Measurements from ENCODE around the gene BBOX1. TPM values are rescaled to one million over a fixed set of nuclear protein-coding genes. Genes with fewer than 3 reads are reported as not detected.

Gene BBOX1
- total RNA-seq, 1 donor from 2014 or later: not detected

DNA sequence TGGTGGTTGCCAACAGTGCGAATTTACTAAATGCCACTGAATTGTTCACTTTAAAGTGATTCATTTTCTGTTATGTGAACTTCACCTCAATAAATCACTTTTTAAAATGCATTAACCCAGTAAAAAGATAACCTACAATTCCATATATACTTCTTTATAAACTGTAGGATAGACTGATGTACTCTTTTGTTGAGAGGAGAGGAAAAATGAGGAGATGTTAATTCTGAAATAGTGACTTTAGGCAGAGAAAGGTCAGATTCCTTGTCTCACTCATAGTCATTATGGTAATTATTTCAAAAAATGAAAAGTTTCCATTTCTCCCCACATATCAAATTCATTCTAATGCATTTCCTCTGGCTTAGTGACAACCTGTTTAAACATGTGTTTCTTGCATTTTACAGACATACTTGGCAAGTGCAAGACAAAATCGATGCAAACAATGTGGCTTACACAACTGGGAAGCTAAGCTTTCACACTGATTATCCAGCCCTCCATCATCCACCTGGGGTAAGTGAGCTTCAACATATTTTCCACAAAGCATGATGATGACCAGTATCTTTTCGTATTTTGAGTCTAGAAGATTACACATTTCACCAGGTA, 74.5 kb downstream of the BBOX1 start:
- Mint-ChIP-seq H3K4me1 (ENCODE audit: low read depth) (no peaks in the 10 kb centered on the region), H3K9me3 (ENCODE audit: low read depth) (no peaks in the 10 kb centered on the region), H3K4me3 (ENCODE audit: low read depth) (no peak overlapping the region), H3K36me3 (ENCODE audit: insufficient read depth) (peaks cover 2% of the 10 kb centered on the region), H3K27ac (no peak overlapping the region), H3K27me3 (no peaks in the 10 kb centered on the region)
- TF ChIP-seq, protein P1, sequence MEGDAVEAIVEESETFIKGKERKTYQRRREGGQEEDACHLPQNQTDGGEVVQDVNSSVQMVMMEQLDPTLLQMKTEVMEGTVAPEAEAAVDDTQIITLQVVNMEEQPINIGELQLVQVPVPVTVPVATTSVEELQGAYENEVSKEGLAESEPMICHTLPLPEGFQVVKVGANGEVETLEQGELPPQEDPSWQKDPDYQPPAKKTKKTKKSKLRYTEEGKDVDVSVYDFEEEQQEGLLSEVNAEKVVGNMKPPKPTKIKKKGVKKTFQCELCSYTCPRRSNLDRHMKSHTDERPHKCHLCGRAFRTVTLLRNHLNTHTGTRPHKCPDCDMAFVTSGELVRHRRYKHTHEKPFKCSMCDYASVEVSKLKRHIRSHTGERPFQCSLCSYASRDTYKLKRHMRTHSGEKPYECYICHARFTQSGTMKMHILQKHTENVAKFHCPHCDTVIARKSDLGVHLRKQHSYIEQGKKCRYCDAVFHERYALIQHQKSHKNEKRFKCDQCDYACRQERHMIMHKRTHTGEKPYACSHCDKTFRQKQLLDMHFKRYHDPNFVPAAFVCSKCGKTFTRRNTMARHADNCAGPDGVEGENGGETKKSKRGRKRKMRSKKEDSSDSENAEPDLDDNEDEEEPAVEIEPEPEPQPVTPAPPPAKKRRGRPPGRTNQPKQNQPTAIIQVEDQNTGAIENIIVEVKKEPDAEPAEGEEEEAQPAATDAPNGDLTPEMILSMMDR (IDR thresholded peaks at IDR 0.05; ENCODE audit: unreplicated experiment): no peak
- DNase-seq (ENCODE audit: low spot score, unreplicated experiment): no peak

DNA sequence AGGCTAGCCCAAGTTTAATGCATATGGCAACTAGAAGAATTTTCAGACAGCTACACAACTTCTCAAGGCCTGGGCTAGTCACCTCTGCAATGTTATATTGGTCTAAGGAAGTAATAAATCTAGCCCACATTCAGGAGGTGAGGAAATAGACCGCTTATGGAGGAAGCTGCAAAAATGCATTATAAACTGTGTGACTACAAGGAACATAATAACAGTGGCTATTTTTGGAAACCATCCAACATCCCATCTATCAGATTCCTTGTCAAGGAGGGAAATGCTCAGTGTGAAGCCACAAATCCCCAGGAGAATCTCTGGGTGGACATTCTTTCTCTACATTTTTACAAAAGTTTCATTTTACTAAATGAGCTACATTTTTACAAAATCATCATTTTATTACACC, 76.1 kb downstream of the BBOX1 start:
- Mint-ChIP-seq H3K4me3 (ENCODE audit: low read depth) (no peak overlapping the region), H3K36me3 (ENCODE audit: insufficient read depth) (peaks cover 2% of the 10 kb centered on the region), H3K27ac (no peak overlapping the region), H3K4me1 (ENCODE audit: low read depth) (no peaks in the 10 kb centered on the region), H3K9me3 (ENCODE audit: low read depth) (no peaks in the 10 kb centered on the region), H3K27me3 (no peaks in the 10 kb centered on the region)
- no peak for DNase-seq (ENCODE audit: low spot score, unreplicated experiment)
- TF ChIP-seq, protein P1 (IDR thresholded peaks at IDR 0.05; ENCODE audit: unreplicated experiment): no peak

DNA sequence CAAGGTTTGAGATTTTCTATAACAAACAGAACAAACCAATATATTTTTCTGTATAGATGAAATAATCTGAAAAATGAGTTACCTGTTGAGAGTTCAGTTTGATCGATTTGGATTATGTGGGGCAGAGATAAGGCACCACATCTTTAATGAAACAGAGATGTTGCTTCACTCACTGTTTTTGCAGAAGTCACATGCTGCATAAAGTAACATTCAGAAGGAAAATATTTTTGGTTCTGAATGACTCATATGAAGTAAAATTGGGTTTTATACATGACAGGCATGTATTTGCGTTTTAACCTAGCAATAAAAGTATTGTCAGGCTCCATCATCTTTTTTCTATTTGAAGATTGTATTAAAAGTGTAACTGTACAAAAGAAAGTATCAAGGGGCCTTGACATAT, 77.8 kb downstream of the BBOX1 start:
- no peaks in the 10 kb centered on the region for H3K9me3 Mint-ChIP-seq (ENCODE audit: low read depth)
- H3K27ac Mint-ChIP-seq: no peak overlapping the region
- H3K36me3 Mint-ChIP-seq (ENCODE audit: insufficient read depth): peaks cover 2% of the 10 kb centered on the region
- no peaks in the 10 kb centered on the region for H3K4me1 Mint-ChIP-seq (ENCODE audit: low read depth)
- no peak for DNase-seq (ENCODE audit: low spot score, unreplicated experiment)
- no peaks in the 10 kb centered on the region for H3K27me3 Mint-ChIP-seq
- no peak overlapping the region for H3K4me3 Mint-ChIP-seq (ENCODE audit: low read depth)
- TF ChIP-seq, protein P1 (IDR thresholded peaks at IDR 0.05; ENCODE audit: unreplicated experiment): no peak

DNA sequence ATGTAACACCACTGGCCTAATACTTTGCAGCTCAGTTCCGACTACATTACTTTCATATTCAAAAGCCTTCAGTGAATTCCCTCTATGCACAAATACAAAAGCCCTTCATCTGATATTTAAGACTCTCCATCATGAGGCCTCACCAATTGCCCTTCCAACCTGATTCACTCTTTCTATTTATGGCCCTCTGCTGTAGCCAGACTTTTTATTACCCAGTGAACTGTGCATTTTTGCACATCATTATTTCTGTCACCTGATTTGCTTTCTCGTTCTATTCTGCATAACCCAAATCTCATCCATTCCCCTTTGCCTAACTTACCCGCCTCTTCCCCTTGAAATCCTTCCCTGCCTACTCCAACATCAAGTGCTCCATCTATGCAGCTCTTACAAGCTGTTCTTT, 78.3 kb downstream of the BBOX1 start:
- no peak overlapping the region for H3K4me3 Mint-ChIP-seq (ENCODE audit: low read depth)
- DNase-seq (ENCODE audit: low spot score, unreplicated experiment): no peak
- H3K27ac Mint-ChIP-seq: no peak overlapping the region
- no peaks in the 10 kb centered on the region for H3K9me3 Mint-ChIP-seq (ENCODE audit: low read depth)
- H3K36me3 Mint-ChIP-seq (ENCODE audit: insufficient read depth): peaks cover 2% of the 10 kb centered on the region
- no peaks in the 10 kb centered on the region for H3K27me3 Mint-ChIP-seq
- H3K4me1 Mint-ChIP-seq (ENCODE audit: low read depth): no peaks in the 10 kb centered on the region
- TF ChIP-seq, protein P1 (IDR thresholded peaks at IDR 0.05; ENCODE audit: unreplicated experiment): no peak

DNA sequence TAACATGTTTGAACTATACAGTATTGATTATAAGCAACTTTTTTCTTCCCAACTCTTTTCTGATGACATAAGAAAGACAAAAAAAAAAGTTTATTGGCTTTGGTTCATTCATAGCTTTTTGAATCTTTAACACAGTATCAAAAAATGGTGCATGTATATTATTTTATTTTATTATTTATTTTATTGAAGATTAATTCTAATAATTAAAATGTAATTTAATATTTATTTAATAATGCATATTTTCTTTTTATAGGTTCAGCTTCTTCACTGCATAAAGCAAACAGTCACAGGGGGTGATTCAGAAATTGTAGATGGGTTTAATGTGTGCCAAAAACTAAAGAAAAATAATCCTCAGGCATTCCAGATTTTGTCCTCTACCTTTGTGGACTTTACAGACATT, 78.8 kb downstream of the BBOX1 start:
- no peak overlapping the region for H3K4me3 Mint-ChIP-seq (ENCODE audit: low read depth)
- H3K27ac Mint-ChIP-seq: no peak overlapping the region
- H3K36me3 Mint-ChIP-seq (ENCODE audit: insufficient read depth): peaks cover 2% of the 10 kb centered on the region
- no peaks in the 10 kb centered on the region for H3K4me1 Mint-ChIP-seq (ENCODE audit: low read depth)
- H3K9me3 Mint-ChIP-seq (ENCODE audit: low read depth): no peaks in the 10 kb centered on the region
- TF ChIP-seq, protein P1 (IDR thresholded peaks at IDR 0.05; ENCODE audit: unreplicated experiment): no peak
- H3K27me3 Mint-ChIP-seq: no peaks in the 10 kb centered on the region
- DNase-seq (ENCODE audit: low spot score, unreplicated experiment): no peak

Measured in progenitor cell of endocrine pancreas (in vitro differentiated cells).